Activated CD4-positive, alpha-beta T cell treated with anti-CD3 and anti-CD28 coated beads for 48 hours (primary cell): ENCODE measurements around the gene ALDH1A1.
"Not testable (repeated sequence)": the region's sequence is repeated elsewhere in the genome, so short reads cannot be mapped to it uniquely, and the experiment has no call there.

ENCODE experiments used
- DNase-seq: peaks from one replicate; pipeline ENCODE4 v3.0.0-alpha.2; 2020

The ALDH1A1 gene

GRCh38 chr9:72942451-72942850 lies 10.4 kb downstream of the ALDH1A1 start:
- DNase-seq: no peak

DNA sequence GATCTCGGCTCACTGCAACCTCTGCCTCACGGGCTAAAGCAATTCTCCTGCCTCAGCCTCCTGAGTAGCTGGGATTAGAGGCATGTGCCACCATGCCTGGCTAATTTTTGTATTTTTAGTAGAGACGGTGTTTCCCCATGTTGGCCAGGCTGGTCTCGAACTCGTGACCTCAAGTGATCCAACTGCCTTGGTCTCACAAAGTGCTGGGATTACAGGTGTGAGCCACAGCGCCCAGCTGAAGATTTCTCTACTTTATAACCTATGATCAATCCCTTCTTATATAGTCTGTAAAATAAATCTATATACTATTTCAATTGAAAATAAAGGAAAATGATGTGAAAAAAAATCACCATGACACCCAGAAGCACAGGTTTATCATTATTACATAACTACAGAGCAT lies 13.3 kb downstream of the ALDH1A1 start:
- DNase-seq: not testable (repeated sequence)

GRCh38 chr9:72937545-72937944 lies 15.3 kb downstream of the ALDH1A1 start:
- DNase-seq: no peak

- DNase-seq: no peak
These were observed 16.2 kb downstream of the ALDH1A1 start for GRCh38 chr9:72936679-72937078.

GRCh38 chr9:72936266-72936665 lies 16.6 kb downstream of the ALDH1A1 start:
- DNase-seq: no peak

DNA sequence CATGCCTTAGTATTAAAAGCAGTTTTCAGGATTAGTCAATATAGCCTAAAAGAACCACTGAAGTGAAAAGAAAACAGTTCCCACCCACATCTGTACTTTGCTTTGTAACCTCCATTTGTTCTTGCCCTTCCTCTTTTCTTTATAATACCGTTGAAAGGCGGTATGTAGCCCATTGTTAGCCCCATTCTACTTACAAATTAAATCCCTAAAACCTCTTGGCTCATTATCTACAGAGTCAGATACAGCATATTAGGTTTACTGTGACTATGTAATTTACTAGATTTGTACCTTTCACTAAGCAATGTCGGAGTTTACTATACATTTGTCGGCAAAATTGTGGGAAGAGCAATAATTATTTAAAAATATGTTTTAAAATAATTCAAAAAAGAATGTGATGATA lies 17.3 kb downstream of the ALDH1A1 start:
- DNase-seq: no peak

DNA sequence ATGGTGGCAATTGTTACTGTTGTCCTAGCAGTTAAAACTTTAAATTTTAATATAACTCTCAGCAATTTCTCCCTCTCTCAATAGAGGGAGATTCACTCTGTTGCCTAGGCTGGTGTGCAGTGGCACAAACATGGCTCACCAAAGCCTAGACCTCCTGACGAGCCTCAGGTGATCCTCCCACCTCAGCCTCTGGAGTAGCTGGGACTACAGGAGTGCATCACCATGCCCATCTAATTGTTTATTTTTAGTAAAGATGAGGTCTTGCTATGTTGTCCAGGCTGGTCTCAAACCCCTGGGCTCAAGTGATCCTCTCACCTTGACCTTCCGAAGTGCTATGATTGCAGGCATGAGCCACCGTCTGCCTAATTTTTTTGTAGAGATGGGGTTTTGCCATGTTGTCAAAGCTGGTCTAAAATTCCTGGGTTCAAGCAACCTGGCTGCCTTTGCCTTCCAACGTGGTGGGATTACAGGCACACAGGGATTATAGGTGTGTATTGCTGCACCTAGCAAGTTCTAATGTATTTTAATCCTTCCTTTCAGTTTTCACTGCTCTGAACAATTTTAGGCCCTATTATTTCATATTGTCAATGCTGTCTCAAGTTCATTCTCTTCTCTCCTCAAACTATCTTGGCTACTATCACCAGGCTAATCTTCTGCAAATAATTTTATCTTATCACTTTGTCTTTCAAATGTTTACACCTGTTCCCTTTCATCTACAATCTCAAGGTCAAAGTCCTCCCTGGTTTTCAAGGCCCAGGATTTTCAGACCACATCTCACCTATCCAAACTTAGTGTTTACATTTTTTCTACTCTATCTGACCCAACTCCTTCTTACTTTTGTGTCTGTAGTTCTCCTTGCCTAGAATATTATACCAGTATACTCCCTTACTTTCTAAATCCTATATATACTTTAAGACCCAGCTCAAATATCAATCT lies 18.9 kb downstream of the ALDH1A1 start:
- DNase-seq: no peak

DNA sequence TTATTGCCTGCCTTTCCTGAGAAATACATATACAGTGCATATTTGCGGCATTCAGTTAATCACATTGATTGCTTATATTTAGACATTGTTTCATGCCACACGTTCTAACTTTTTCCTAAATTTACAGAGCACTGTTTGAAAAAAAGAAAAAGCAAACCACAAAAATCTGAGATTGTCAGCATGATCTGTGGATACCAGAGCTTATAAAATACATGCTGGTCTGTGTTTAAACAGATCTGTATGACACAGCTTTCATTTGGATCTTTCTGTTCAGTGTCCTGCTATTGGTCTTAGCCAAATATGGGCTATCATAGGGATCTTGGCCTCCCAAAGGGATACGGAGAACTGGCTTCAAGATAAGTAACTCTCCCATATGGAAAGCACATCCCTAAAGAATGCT lies 20.2 kb downstream of the ALDH1A1 start:
- DNase-seq: no peak

DNA sequence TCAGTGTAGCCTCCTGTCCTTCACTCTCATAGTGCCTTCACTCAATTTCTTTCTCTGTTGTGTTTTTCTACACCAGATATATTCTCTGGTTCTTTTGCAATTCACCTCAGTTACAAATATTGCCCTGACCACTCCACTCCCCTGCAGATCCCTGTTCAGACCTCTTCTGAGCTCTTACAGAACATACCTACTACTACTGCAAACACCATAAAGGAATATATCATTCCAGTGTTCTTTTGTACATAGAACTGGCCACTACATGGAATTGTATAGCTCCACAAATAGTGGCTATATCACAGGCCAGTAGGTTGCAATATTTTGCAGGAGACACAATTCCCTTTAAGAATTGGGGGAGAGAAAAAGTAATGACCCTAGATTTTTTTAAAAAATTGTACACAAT lies 21.0 kb downstream of the ALDH1A1 start:
- no peak for DNase-seq

DNA sequence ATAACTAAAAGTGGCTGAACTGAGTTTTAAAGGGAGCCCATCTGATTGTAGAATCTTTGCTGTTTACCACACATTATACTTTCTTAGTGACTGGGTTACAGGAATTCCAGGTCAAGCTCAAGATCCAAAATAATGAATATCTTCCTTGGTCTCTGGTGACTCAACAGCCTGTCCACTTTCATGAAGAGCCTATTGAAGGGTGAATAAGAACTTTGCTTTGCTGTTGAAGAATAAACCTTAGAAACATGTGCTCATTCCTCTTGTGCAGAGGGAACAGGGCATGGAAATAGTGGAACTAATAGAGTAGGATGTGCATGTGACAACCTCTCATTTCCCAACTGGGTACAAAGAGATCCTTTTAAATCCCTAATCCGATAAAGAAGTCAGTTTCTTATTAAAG lies 21.4 kb downstream of the ALDH1A1 start:
- no peak for DNase-seq

DNA sequence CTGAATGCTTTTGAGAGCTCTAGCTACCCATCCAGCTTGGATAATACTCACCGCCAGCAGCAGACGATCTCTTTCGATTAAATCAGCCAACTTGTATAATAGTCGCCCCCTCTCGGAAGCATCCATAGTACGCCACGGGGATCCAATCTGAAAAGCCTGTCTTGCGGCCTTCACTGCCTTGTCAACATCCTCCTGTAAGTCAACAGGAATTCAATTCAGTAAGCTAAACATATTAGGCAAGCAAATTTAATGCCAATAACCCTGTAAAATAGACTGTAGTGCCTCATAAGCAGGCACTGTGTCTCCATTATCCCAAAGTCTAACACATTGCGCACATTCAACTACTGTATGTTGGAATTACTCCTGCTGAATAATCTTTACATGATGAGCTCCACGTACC lies 22.0 kb downstream of the ALDH1A1 start:
- DNase-seq: no peak

DNA sequence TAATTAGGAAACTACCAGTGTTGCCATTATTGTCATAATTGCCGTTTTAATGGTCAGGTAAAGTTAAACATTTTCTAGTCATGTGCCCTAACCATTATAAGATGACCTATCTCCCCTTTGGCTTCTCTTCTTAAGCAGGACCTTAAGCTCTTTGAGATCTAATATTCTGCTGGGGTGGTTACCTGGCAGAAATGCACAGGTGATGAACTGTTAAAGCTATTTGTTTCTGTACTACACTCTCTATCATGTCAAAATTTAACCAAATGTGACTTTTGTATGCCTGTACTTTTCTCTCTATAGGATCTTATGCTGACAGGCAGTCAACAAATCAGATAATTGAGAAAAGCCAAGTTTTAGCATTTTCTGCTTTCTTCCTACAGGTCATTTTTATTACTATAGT lies 23.3 kb downstream of the ALDH1A1 start:
- DNase-seq: no peak

DNA sequence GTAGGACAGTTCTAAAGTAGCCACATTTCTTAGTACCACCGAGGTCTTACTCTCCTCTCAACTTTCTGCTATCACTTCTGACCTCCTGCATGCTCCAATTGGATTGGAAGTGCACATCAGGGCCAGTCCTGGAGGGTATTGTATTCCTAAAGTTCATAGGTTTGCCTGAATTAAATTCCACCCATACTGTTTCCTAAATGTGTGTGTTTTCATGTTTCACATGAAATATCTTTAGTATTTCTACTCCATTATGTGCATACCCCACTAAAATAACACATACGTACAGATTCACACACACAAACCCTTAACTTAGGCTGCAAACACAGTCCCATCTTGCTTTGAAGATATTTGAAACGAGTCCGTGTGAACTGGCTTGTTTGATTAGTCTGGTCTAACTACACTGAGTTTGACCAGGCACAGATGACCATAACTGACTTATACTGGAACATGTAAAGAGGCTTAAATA lies 24.8 kb downstream of the ALDH1A1 start:
- no peak for DNase-seq

- DNase-seq: no peak
These were observed 26.3 kb downstream of the ALDH1A1 start for GRCh38 chr9:72926506-72926905.

DNA sequence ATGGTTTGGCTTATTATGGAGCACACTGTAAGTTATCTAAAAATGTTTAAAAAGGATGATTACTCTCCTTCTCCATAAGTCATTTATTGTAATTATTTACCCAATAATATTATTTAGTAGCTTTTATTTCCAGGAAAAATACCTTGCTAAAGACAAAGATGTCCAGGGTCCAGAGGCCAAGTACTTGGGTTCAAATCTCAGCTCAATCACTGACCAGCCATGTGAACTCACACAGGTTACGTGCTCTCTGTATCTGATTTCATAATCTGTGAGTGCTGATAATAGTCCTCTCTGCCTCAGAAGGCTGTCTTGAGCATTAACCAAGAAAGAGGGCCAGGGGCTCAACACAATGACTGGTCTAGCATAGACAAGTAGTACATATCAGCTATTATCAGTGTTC lies 27.0 kb downstream of the ALDH1A1 start:
- no peak for DNase-seq

DNA sequence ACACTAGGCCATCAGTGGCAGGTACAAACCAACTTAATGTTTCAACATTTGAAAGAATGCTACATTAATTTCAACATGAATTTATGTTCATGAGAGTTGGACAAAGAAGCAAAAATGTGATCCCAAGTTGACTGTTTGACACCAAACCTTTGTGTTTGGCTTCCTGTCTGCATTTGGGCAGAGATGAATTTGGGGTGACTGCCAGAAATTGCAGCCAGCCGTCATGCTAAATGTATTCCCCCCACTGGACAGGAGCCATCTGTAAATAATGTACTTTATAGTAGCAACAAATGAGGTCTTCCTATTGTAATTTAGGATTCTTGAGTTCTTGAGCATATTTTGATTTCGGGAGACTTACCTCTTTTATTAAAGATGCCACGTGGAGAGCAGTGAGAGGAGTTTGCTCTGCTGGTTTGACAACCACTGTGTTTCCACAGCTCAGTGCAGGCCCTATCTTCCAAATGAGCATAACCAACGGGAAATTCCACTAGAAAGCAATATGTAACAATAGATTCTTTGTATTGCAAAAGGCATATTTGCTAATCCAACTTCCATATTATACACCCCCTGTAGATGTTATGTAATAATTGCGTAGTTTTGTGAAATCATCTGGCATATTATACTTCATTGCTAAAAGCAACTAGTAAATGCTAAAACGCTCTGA lies 27.6 kb downstream of the ALDH1A1 start:
- no peak for DNase-seq

DNA sequence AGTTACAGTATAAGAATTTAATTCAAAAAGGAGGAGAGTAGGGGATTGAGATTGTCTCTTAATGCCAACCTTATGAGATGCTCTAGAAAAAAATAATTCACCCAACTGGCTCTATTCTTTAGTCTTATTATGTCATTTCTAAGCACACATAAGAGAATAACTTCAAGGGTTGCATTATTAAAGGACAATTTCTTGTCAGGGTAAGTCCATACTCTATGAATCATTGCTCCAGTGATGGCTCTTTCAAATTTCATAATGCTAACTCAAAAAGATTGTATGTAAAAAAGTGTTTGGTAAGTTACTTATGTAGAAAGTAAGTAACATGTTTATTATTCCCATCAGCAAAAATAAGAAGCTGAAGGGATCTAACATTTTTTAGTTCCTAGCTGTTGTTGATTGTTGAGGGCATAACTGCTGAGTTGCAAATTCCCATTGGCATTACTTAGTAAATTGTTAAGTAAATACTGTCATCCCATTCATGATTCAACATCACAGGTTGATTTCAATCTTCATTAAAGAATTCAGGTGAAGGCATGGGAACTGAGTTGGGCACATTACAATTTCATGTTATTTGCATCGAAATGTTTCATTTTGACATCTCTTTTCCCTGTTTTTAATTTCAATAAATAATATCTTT lies 28.6 kb downstream of the ALDH1A1 start:
- DNase-seq: no peak

GRCh38 chr9:72923077-72923476 lies 29.8 kb downstream of the ALDH1A1 start:
- DNase-seq: no peak

- no peak for DNase-seq
These were observed 30.8 kb downstream of the ALDH1A1 start for GRCh38 chr9:72921888-72922654.

DNA sequence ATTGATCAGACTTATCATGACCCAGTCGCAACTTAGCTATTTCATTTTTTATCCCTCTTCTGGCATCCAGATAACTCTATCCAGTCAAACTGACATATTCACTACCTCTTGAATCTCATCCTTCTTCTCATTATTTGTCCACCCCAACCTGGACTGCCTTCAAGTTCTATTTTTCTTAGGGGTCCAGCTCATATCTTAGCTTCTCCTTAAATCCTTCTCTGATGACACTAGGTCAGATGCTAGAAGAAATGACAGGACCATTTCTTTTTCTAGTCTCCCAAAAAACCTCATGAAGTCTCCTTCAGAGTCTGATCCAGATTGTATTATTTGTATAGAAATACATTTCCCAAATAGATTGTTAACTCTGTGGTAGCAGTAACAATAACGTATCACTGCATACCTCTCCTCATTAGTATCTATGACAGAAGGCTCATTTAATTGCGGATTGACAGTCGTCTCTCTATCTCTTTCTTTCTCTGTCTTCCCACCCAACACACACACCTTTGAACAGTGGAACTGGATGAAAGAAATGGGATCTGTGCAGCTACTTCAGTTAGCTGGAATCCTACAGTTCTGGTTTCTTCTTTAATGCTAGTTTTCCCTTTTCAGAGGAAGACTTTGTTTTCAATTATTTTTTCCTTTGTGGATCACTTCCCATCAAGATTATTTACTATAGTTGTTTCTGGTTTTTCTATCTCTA lies 33.5 kb downstream of the ALDH1A1 start:
- no peak for DNase-seq

GRCh38 chr9:72917892-72918509 lies 34.9 kb downstream of the ALDH1A1 start:
- no peak for DNase-seq

- no peak for DNase-seq
These were observed 37.2 kb downstream of the ALDH1A1 start for GRCh38 chr9:72915659-72916058.
